Measurements from ENCODE around the gene MOAP1.

DNA sequence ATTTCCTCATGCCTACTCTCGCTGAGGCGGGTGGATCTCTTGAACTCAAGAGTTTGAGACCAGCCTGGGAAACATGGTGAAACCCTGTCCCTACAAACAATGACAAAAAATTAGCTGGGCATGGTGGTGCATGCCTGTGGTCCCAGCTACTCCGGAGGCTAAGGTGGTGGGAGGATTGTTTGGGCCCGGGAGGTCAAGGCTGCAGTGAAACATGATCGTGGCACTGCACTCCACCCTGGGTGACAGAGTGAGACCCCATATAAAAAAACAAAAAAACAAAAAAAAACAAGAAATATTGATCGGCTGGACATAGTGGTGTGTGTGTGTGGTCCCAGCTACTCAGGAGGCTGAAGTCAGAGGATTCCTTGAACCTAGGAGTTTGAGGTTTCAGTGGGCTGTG lies 9.2 kb downstream of the MOAP1 start:
- no peak for TF ChIP-seq SUZ12 (IDR thresholded peaks at IDR 0.05; ENCODE audit: extremely low read depth, insufficient read depth, insufficient read length)
- TF ChIP-seq ZNF274 (IDR thresholded peaks at IDR 0.05; ENCODE audit: low read depth, low read length): no peak
- TF ChIP-seq YY1 (IDR thresholded peaks at IDR 0.05; ENCODE audit: insufficient read depth, insufficient read length): no peak

All from NT2/D1 (cell line).